ENCODE measurements around the gene GJB3. TPM values are rescaled to one million over a fixed set of nuclear protein-coding genes. Genes with fewer than 3 reads are reported as not detected.
A peak's percentile ranks its signal among the peaks of the same experiment; 100 is the strongest.

The GJB3 gene
- total RNA-seq, 1 donor = not detected

- Histone ChIP-seq H4K20me1 (ENCODE audit: insufficient read depth, low read length) (no peaks in the 10 kb centered on the region), H3K9me3 (ENCODE audit: low read depth, low read length) (no peaks in the 10 kb centered on the region), H2AFZ (ENCODE audit: low read length) (no peak overlapping the region), H3K4me2 (ENCODE audit: insufficient read depth, low read length) (no peak overlapping the region), H3K27ac (ENCODE audit: low read depth, low read length) (no peak overlapping the region), H3K27me3 (ENCODE audit: insufficient read depth, low read length) (no peaks in the 10 kb centered on the region), H3K36me3 (ENCODE audit: insufficient read depth, low read length) (no peaks in the 10 kb centered on the region), H3K4me3 (ENCODE audit: insufficient read depth, low read length) (no peak overlapping the region), H3K4me1 (ENCODE audit: insufficient read depth, low read length) (no peaks in the 10 kb centered on the region), H3K79me2 (ENCODE audit: insufficient read depth, low read length) (no peaks in the 10 kb centered on the region)
- TF ChIP-seq CTCF (IDR thresholded peaks at IDR 0.05; ENCODE audit: extremely low read depth, low read depth, low read length) = no peak
- no peak for DNase-seq (ENCODE audit: insufficient read length, low spot score, missing footprints)
These were observed 41.2 kb downstream of the GJB3 start for GRCh38 chr1:34822202-34822601.

- no peaks in the 10 kb centered on the region for H4K20me1 ChIP-seq (ENCODE audit: insufficient read depth, low read length)
- no peak overlapping the region for H3K4me2 ChIP-seq (ENCODE audit: insufficient read depth, low read length)
- no peaks in the 10 kb centered on the region for H3K79me2 ChIP-seq (ENCODE audit: insufficient read depth, low read length)
- peaks cover 11% of the 10 kb centered on the region for H3K4me1 ChIP-seq (ENCODE audit: insufficient read depth, low read length)
- no peak overlapping the region for H2AFZ ChIP-seq (ENCODE audit: low read length)
- no peak overlapping the region for H3K27ac ChIP-seq (ENCODE audit: low read depth, low read length)
- H3K9me3 ChIP-seq (ENCODE audit: low read depth, low read length) = no peaks in the 10 kb centered on the region
- H3K36me3 ChIP-seq (ENCODE audit: insufficient read depth, low read length) = no peaks in the 10 kb centered on the region
- no peak for TF ChIP-seq CTCF (IDR thresholded peaks at IDR 0.05; ENCODE audit: extremely low read depth, low read depth, low read length)
- H3K27me3 ChIP-seq (ENCODE audit: insufficient read depth, low read length) = no peaks in the 10 kb centered on the region
- H3K4me3 ChIP-seq (ENCODE audit: insufficient read depth, low read length) = no peak overlapping the region
- peak; percentile 31 for DNase-seq (ENCODE audit: insufficient read length, low spot score, missing footprints)
These were observed 43.9 kb downstream of the GJB3 start for GRCh38 chr1:34824817-34825454.

- Histone ChIP-seq H4K20me1 (ENCODE audit: insufficient read depth, low read length) (no peaks in the 10 kb centered on the region), H3K4me2 (ENCODE audit: insufficient read depth, low read length) (no peak overlapping the region), H3K4me3 (ENCODE audit: insufficient read depth, low read length) (no peak overlapping the region), H3K9me3 (ENCODE audit: low read depth, low read length) (no peaks in the 10 kb centered on the region), H3K27me3 (ENCODE audit: insufficient read depth, low read length) (no peaks in the 10 kb centered on the region), H3K79me2 (ENCODE audit: insufficient read depth, low read length) (no peaks in the 10 kb centered on the region), H3K27ac (ENCODE audit: low read depth, low read length) (no peak overlapping the region), H3K4me1 (ENCODE audit: insufficient read depth, low read length) (peaks cover 11% of the 10 kb centered on the region), H2AFZ (ENCODE audit: low read length) (no peak overlapping the region), H3K36me3 (ENCODE audit: insufficient read depth, low read length) (no peaks in the 10 kb centered on the region)
- peak; percentile 61 for DNase-seq (ENCODE audit: insufficient read length, low spot score, missing footprints)
- no peak for TF ChIP-seq CTCF (IDR thresholded peaks at IDR 0.05; ENCODE audit: extremely low read depth, low read depth, low read length)
These were observed 44.6 kb downstream of the GJB3 start for GRCh38 chr1:34825455-34826091.

- DNase-seq (ENCODE audit: insufficient read length, low spot score, missing footprints) = no peak
- no peak for TF ChIP-seq CTCF (IDR thresholded peaks at IDR 0.05; ENCODE audit: extremely low read depth, low read depth, low read length)
- Histone ChIP-seq H2AFZ (ENCODE audit: low read length) (no peak overlapping the region), H3K27ac (ENCODE audit: low read depth, low read length) (no peak overlapping the region), H3K79me2 (ENCODE audit: insufficient read depth, low read length) (no peaks in the 10 kb centered on the region), H3K27me3 (ENCODE audit: insufficient read depth, low read length) (no peaks in the 10 kb centered on the region), H4K20me1 (ENCODE audit: insufficient read depth, low read length) (no peaks in the 10 kb centered on the region), H3K4me2 (ENCODE audit: insufficient read depth, low read length) (no peak overlapping the region), H3K4me1 (ENCODE audit: insufficient read depth, low read length) (peaks cover 11% of the 10 kb centered on the region), H3K36me3 (ENCODE audit: insufficient read depth, low read length) (no peaks in the 10 kb centered on the region), H3K4me3 (ENCODE audit: insufficient read depth, low read length) (no peak overlapping the region), H3K9me3 (ENCODE audit: low read depth, low read length) (no peaks in the 10 kb centered on the region)
These were observed 46.4 kb downstream of the GJB3 start for GRCh38 chr1:34827341-34827941.
